HL-60 (cell line): ENCODE measurements around the gene MTLN.

Source experiments
- GABPA ChIP-seq: IDR thresholded peaks from 2 replicates; pipeline ENCODE4 v1.6.1; 2012; ENCODE audit warnings: low read depth
- TF ChIP-seq, protein P1 (sequence below): IDR thresholded peaks from one replicate; pipeline ENCODE4 v1.5.1; 2011; ENCODE audit warnings: low read length, control low read depth, inconsistent platforms; ENCODE audit not compliant: insufficient read depth
- TF ChIP-seq, protein P2 (sequence below): IDR thresholded peaks from 2 replicates; pipeline ENCODE4 v1.6.1; 2012; ENCODE audit warnings: low read depth; ENCODE audit not compliant: insufficient replicate concordance

DNA sequence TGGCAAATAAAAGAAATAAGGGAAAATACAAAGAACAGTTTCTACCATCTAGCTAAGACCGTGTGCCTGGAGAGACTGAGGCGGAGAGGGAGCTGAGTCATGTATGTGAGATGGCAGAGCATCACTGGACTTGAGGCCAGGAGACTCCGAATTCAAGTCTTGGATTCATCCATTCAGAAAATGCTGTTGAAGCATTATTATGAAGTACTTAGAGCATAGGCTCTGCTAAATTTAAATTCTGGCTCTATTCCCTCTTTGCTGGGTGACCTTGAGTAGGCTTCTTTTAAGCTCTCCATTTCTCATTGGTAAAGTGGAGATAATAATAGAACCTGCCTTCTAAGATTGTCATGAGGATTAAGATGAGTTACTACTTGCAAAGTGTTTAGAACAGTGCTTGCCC is 42.2 kb downstream of the MTLN start:
- no peak for TF ChIP-seq GABPA
- TF ChIP-seq, protein P1, sequence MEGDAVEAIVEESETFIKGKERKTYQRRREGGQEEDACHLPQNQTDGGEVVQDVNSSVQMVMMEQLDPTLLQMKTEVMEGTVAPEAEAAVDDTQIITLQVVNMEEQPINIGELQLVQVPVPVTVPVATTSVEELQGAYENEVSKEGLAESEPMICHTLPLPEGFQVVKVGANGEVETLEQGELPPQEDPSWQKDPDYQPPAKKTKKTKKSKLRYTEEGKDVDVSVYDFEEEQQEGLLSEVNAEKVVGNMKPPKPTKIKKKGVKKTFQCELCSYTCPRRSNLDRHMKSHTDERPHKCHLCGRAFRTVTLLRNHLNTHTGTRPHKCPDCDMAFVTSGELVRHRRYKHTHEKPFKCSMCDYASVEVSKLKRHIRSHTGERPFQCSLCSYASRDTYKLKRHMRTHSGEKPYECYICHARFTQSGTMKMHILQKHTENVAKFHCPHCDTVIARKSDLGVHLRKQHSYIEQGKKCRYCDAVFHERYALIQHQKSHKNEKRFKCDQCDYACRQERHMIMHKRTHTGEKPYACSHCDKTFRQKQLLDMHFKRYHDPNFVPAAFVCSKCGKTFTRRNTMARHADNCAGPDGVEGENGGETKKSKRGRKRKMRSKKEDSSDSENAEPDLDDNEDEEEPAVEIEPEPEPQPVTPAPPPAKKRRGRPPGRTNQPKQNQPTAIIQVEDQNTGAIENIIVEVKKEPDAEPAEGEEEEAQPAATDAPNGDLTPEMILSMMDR: no peak
- TF ChIP-seq, protein P2, sequence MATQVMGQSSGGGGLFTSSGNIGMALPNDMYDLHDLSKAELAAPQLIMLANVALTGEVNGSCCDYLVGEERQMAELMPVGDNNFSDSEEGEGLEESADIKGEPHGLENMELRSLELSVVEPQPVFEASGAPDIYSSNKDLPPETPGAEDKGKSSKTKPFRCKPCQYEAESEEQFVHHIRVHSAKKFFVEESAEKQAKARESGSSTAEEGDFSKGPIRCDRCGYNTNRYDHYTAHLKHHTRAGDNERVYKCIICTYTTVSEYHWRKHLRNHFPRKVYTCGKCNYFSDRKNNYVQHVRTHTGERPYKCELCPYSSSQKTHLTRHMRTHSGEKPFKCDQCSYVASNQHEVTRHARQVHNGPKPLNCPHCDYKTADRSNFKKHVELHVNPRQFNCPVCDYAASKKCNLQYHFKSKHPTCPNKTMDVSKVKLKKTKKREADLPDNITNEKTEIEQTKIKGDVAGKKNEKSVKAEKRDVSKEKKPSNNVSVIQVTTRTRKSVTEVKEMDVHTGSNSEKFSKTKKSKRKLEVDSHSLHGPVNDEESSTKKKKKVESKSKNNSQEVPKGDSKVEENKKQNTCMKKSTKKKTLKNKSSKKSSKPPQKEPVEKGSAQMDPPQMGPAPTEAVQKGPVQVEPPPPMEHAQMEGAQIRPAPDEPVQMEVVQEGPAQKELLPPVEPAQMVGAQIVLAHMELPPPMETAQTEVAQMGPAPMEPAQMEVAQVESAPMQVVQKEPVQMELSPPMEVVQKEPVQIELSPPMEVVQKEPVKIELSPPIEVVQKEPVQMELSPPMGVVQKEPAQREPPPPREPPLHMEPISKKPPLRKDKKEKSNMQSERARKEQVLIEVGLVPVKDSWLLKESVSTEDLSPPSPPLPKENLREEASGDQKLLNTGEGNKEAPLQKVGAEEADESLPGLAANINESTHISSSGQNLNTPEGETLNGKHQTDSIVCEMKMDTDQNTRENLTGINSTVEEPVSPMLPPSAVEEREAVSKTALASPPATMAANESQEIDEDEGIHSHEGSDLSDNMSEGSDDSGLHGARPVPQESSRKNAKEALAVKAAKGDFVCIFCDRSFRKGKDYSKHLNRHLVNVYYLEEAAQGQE: no peak
